ENCODE results near the gene KLHL11.

Gene KLHL11

GRCh38 chr17:41864836-41865595 is at the start of gene KLHL11:
TSS of gene KLHL11 (minus strand) at chr17:41865423. CDS start at chr17:41865370, 53 bp downstream.
- peak; percentile 84 for DNase-seq

- no peak for DNase-seq
Measured at GRCh38 chr17:41915020-41915419, 49.8 kb upstream of the KLHL11 start.

- DNase-seq, result no peak
Measured at GRCh38 chr17:41914358-41914766, 49.1 kb upstream of the KLHL11 start.

GRCh38 chr17:41913798-41914197 is 48.6 kb upstream of the KLHL11 start:
- DNase-seq, result no peak

- no peak for DNase-seq
Measured at GRCh38 chr17:41912925-41913324, 47.7 kb upstream of the KLHL11 start.

- DNase-seq, result peak; percentile 7
Measured at GRCh38 chr17:41910701-41911391, 45.6 kb upstream of the KLHL11 start.

GRCh38 chr17:41909088-41909487 is 43.9 kb upstream of the KLHL11 start:
- DNase-seq, result no peak

- DNase-seq, result no peak
Measured at GRCh38 chr17:41907633-41908539, 42.7 kb upstream of the KLHL11 start.

- no peak for DNase-seq
Measured at GRCh38 chr17:41907185-41907556, 41.9 kb upstream of the KLHL11 start.

- DNase-seq, result no peak
Measured at GRCh38 chr17:41906465-41907184, 41.4 kb upstream of the KLHL11 start.

- no peak for DNase-seq
Measured at GRCh38 chr17:41905172-41905571, 39.9 kb upstream of the KLHL11 start.

- no peak for DNase-seq
Measured at GRCh38 chr17:41904242-41904841, 39.1 kb upstream of the KLHL11 start.

GRCh38 chr17:41901646-41902045 is 36.4 kb upstream of the KLHL11 start:
- no peak for DNase-seq

GRCh38 chr17:41896726-41897125 is 31.5 kb upstream of the KLHL11 start:
- no peak for DNase-seq

GRCh38 chr17:41895617-41896016 is 30.4 kb upstream of the KLHL11 start:
- DNase-seq, result no peak

GRCh38 chr17:41894791-41895331 is 29.6 kb upstream of the KLHL11 start:
- DNase-seq, result no peak

GRCh38 chr17:41893384-41893783 is 28.2 kb upstream of the KLHL11 start:
- no peak for DNase-seq

- no peak for DNase-seq
Measured at GRCh38 chr17:41892021-41892376, 26.8 kb upstream of the KLHL11 start.

- no peak for DNase-seq
Measured at GRCh38 chr17:41891135-41892020, 26.2 kb upstream of the KLHL11 start.

- no peak for DNase-seq
Measured at GRCh38 chr17:41888332-41888965, 23.2 kb upstream of the KLHL11 start.

Data from GOT3 (cell line).